ENCODE results near the gene OSBPL7. TPM values are rescaled to one million over a fixed set of nuclear protein-coding genes. Genes with fewer than 3 reads are reported as not detected.

Gene OSBPL7
- total and polyA plus RNA-seq, 2 donors (not counting 3 experiments of a cell fraction or from before 2014, with no cell fraction given), result 16.2 to 29.1 TPM

- TF ChIP-seq CTCF (IDR thresholded peaks at IDR 0.05; ENCODE audit: extremely low read depth in 1 of 2, insufficient read depth in 1 of 2, low read depth in 1 of 2, low read length in 2 of 2) (no peak), GATA2 (IDR thresholded peaks at IDR 0.05; ENCODE audit: insufficient read depth, insufficient read length, low read depth, low read length) (no peak), JUN (IDR thresholded peaks at IDR 0.05; ENCODE audit: borderline replicate concordance, insufficient read depth, insufficient read length, low read depth) (no peak), POLR2AphosphoS5 (IDR thresholded peaks at IDR 0.05; ENCODE audit: insufficient read depth, low read depth, low read length) (no peak), MYC (IDR thresholded peaks at IDR 0.05; ENCODE audit: low read depth, low read length) (no peak), POLR2A (IDR thresholded peaks at IDR 0.05; ENCODE audit: low read depth, low read length) (no peak), EZH2 (IDR thresholded peaks at IDR 0.05; ENCODE audit: borderline replicate concordance, low read depth, low read length, severe bottlenecking) (no peak), MAX (IDR thresholded peaks at IDR 0.05; ENCODE audit: insufficient read depth, insufficient read length) (no peak), FOS (IDR thresholded peaks at IDR 0.05; ENCODE audit: borderline replicate concordance, insufficient read depth, low read length) (no peak)
- ChIA-PET CTCF (no interaction called here), POLR2A (no interaction called here)
- H3K79me2 ChIP-seq (ENCODE audit: control insufficient read depth, insufficient read depth, low read length), result no peaks in the 10 kb centered on the region
- no peak overlapping the region for H2AFZ ChIP-seq (ENCODE audit: low read depth, low read length)
- no peaks in the 10 kb centered on the region for H3K36me3 ChIP-seq (ENCODE audit: control insufficient read depth in 2 of 2, extremely low read depth in 1 of 2, insufficient read depth in 2 of 2, low read length in 2 of 2)
- peaks cover 3% of the 10 kb centered on the region for H3K4me1 ChIP-seq (ENCODE audit: control insufficient read depth, extremely low read depth, insufficient read depth, low read length)
- DNase-seq (ENCODE audit: low read depth, low spot score) (no peak), FAIRE-seq (no peak)
- no peaks in the 10 kb centered on the region for H3K9me1 ChIP-seq (replicated peaks; ENCODE audit: control insufficient read depth, extremely low read depth, insufficient read depth, low read length)
- H3K4me2 ChIP-seq (ENCODE audit: insufficient read depth, low read length), result no peak overlapping the region
- peaks cover 33 to 42% of the 10 kb centered on the region in 2 experiments for H3K27me3 ChIP-seq (ENCODE audit: control insufficient read depth in 2 of 2, insufficient read depth in 2 of 2, low read length in 2 of 2)
- no peaks in the 10 kb centered on the region for H4K20me1 ChIP-seq (replicated peaks; ENCODE audit: control insufficient read depth, extremely low read depth, insufficient read depth, low read length)
- dilution Hi-C loops (cut with MboI; ENCODE audit: extremely low pct_ligation_motif_present, low sequenced_read_pairs) (no loop called here), intact Hi-C loops (cut with micrococcal nuclease) (no loop called here)
- no peaks in the 10 kb centered on the region for H3K9me3 ChIP-seq (replicated peaks; ENCODE audit: control insufficient read depth, insufficient read depth, low read length)
- H3K4me3 ChIP-seq (replicated peaks in 1 of 3; ENCODE audit: insufficient read depth in 1 of 3, low read depth in 1 of 3, low read length in 3 of 3), result no peak overlapping the region
- no peak overlapping the region for H3K9ac ChIP-seq (replicated peaks; ENCODE audit: extremely low read depth, insufficient read depth, low read length)
- BruUV-seq (replicated peaks), result no TSS peak
- no peak overlapping the region for H3K27ac ChIP-seq (ENCODE audit: insufficient read depth, low read depth, low read length)
Measured at GRCh38 chr17:47867813-47868533, 46.4 kb upstream of the OSBPL7 start.
